GM23248 (cell line): ENCODE results near the gene SLC15A5.

Source experiments
- EZH2 ChIP-seq: fragments of 200-600 bp; sonication (generic); IDR thresholded peaks from 2 replicates; pipeline ENCODE4 v1.6.1; 2018; ENCODE audit warnings: antibody characterized with exemption, mild to moderate bottlenecking; ENCODE audit not compliant: insufficient read depth, poor library complexity, severe bottlenecking
- EZH2phosphoT487 ChIP-seq: fragments of 200-600 bp; sonication (generic); IDR thresholded peaks from 2 replicates; pipeline ENCODE4 v1.6.1; 2018; ENCODE audit warnings: antibody characterized with exemption, moderate library complexity, mild to moderate bottlenecking, low read depth; ENCODE audit not compliant: insufficient read depth

- TF ChIP-seq EZH2 (no peak), EZH2phosphoT487 (no peak)
Measured at GRCh38 chr12:16197600-16197999, 79.9 kb downstream of the SLC15A5 start.
